Measurements from ENCODE around the gene GKN1. TPM values are rescaled to one million over a fixed set of nuclear protein-coding genes. Genes with fewer than 3 reads are reported as not detected.

GKN1 gene
- total RNA-seq, 1 experiment from 2014 or later, result not detected

DNA sequence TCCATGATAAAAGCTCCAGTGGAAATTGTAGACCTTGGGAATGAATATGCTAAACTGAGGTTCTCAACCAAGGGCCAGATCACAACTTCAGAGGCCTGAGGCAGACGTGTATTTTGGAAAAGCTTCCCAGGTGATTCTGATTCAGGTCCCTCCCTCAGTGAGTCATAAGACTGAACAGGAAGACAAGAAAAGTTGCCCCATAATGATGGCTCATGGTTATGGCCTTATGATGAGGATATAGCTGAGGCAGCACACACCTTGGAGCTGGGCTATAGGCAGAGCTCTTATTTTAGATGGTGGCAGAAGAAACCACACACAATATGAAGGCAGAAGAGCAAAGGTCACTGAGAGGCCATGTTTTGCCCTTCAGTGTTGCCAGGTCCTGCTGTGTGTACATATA is 48.1 kb downstream of the GKN1 start:
- DNase-seq (ENCODE audit: unreplicated experiment), result peak; percentile 84
- Mint-ChIP-seq H3K36me3 (ENCODE audit: insufficient read depth, unreplicated experiment) (no peaks in the 10 kb centered on the region), H3K27ac (ENCODE audit: low read depth, unreplicated experiment) (no peak overlapping the region), H3K4me3 (ENCODE audit: unreplicated experiment) (no peak overlapping the region), H3K4me1 (ENCODE audit: insufficient read depth, unreplicated experiment) (peaks cover 22% of the 10 kb centered on the region), H3K27me3 (ENCODE audit: insufficient read depth, unreplicated experiment) (no peaks in the 10 kb centered on the region), H3K9me3 (ENCODE audit: unreplicated experiment) (no peaks in the 10 kb centered on the region)
- POLR2A ChIA-PET, result interaction anchor here (1.0 to 1.4 kb wide), 3 partner anchors 8 to 39 kb away, joined by 3 to 4 read pairs (median 3); partner anchors contain the start of gene ANTXR1
- TF ChIP-seq, protein P1, sequence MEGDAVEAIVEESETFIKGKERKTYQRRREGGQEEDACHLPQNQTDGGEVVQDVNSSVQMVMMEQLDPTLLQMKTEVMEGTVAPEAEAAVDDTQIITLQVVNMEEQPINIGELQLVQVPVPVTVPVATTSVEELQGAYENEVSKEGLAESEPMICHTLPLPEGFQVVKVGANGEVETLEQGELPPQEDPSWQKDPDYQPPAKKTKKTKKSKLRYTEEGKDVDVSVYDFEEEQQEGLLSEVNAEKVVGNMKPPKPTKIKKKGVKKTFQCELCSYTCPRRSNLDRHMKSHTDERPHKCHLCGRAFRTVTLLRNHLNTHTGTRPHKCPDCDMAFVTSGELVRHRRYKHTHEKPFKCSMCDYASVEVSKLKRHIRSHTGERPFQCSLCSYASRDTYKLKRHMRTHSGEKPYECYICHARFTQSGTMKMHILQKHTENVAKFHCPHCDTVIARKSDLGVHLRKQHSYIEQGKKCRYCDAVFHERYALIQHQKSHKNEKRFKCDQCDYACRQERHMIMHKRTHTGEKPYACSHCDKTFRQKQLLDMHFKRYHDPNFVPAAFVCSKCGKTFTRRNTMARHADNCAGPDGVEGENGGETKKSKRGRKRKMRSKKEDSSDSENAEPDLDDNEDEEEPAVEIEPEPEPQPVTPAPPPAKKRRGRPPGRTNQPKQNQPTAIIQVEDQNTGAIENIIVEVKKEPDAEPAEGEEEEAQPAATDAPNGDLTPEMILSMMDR (IDR thresholded peaks at IDR 0.05; ENCODE audit: unreplicated experiment), result no peak
- intact Hi-C loops (cut with micrococcal nuclease), result loop anchor here (10.0 kb wide), 1 partner anchor 692 kb away; no protein-coding TSS in a partner anchor
- CTCF ChIA-PET, result interaction anchor here (0.8 to 1.5 kb wide), 2 partner anchors 79 to 278 kb away, joined by 3 read pairs; no protein-coding TSS in a partner anchor
- no TSS peak for BruUV-seq (replicated peaks)

DNA sequence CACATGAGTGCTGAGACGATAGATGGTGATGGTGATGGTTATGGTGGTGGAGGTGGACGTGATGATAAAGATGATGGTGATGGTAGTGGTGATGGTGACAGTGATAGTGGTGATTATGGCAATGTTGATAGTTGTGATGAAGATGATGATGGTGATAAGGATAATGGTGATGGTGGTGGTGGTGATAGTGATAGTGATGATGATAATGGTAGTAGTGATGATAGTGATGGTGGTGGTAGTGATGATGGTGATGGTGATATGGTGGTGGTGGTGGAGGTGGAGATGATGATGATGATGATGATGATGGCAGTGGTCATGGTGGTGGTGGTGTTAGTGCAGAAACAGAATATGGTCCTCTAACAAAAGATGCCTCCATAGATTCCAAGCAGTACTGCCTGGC is 48.8 kb downstream of the GKN1 start:
- H3K4me1 Mint-ChIP-seq (ENCODE audit: insufficient read depth, unreplicated experiment), result peaks cover 18% of the 10 kb centered on the region
- intact Hi-C loops (cut with micrococcal nuclease), result loop anchor here (10.0 kb wide), 1 partner anchor 692 kb away; no protein-coding TSS in a partner anchor
- ChIA-PET CTCF (interaction anchor here (1.5 kb wide), 1 partner anchor 277 kb away, joined by 3 read pairs; no protein-coding TSS in a partner anchor), POLR2A (interaction anchor here (1.0 to 1.4 kb wide), 4 partner anchors 9 to 39 kb away, joined by 3 to 4 read pairs (median 3); partner anchors contain the start of gene ANTXR1)
- H3K27ac Mint-ChIP-seq (ENCODE audit: low read depth, unreplicated experiment), result no peak overlapping the region
- H3K36me3 Mint-ChIP-seq (ENCODE audit: insufficient read depth, unreplicated experiment), result no peaks in the 10 kb centered on the region
- BruUV-seq (replicated peaks), result no TSS peak
- H3K27me3 Mint-ChIP-seq (ENCODE audit: insufficient read depth, unreplicated experiment), result no peaks in the 10 kb centered on the region
- H3K4me3 Mint-ChIP-seq (ENCODE audit: unreplicated experiment), result no peak overlapping the region
- no peaks in the 10 kb centered on the region for H3K9me3 Mint-ChIP-seq (ENCODE audit: unreplicated experiment)
- DNase-seq (ENCODE audit: unreplicated experiment), result no peak
- TF ChIP-seq, protein P1 (IDR thresholded peaks at IDR 0.05; ENCODE audit: unreplicated experiment), result no peak

DNA sequence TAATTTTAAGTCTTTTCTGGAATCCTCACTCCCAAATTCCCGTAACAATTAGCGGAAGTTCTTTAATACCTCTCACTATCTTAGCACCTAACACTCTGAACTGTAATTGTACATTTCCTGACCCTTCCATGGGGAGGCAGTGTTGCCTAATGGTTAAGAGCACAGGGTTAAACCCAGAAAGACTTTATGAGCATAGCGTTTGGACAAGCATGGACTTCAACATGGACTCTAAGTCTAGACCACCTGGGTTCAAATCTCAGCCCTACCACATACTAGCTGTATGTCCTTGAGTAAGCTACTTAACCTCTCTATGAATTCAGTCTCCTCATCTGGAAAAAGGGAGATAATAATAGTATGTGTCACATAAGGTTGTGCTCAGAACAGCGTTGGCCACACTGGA is 51.6 kb downstream of the GKN1 start:
- H3K27me3 Mint-ChIP-seq (ENCODE audit: insufficient read depth, unreplicated experiment), result no peaks in the 10 kb centered on the region

More for the DNA sequence above, 51.6 kb downstream of the GKN1 start:
- intact Hi-C loops (cut with micrococcal nuclease), result loop anchor here (1.0 to 10.0 kb wide), 2 partner anchors 281 to 689 kb away; no protein-coding TSS in a partner anchor
- no peak overlapping the region for H3K4me3 Mint-ChIP-seq (ENCODE audit: unreplicated experiment)
- DNase-seq (ENCODE audit: unreplicated experiment), result peak; percentile 75
- no peaks in the 10 kb centered on the region for H3K9me3 Mint-ChIP-seq (ENCODE audit: unreplicated experiment)
- peaks cover 5% of the 10 kb centered on the region for H3K4me1 Mint-ChIP-seq (ENCODE audit: insufficient read depth, unreplicated experiment)
- BruUV-seq (replicated peaks), result no TSS peak
- H3K36me3 Mint-ChIP-seq (ENCODE audit: insufficient read depth, unreplicated experiment), result no peaks in the 10 kb centered on the region
- ChIA-PET POLR2A (no interaction called here), CTCF (interaction anchor here (0.6 to 1.2 kb wide), 8 partner anchors 12 to 690 kb away, joined by 3 to 4 read pairs (median 3); no protein-coding TSS in a partner anchor)
- TF ChIP-seq, protein P1 (IDR thresholded peaks at IDR 0.05; ENCODE audit: unreplicated experiment), result peak; percentile 59
- H3K27ac Mint-ChIP-seq (ENCODE audit: low read depth, unreplicated experiment), result no peak overlapping the region

All from MCF 10A (cell line).